B cell (primary cell): ENCODE results near the gene SLC43A3. TPM values are rescaled to one million over a fixed set of nuclear protein-coding genes. Genes with fewer than 3 reads are reported as not detected.

Experiments
- ATAC-seq: fragments of 200-7000 bp; cut with Tn5 transposase; one replicate; pipeline ENCODE4 v1.10.0; 2021; ENCODE audit warnings: low read depth, mild to moderate bottlenecking, moderate number of reproducible peaks, moderate library complexity
- CTCF ChIA-PET: fragments of 350-600 bp; sonication (Branson Sonifier 250); formaldehyde crosslinking; loops from one replicate; lab custom pipeline; 2021; ENCODE audit warnings: antibody characterized with exemption, inconsistent platforms; lab: Charles Lee
- POLR2A ChIA-PET: fragments of 350-600 bp; sonication (Branson Sonifier 250); formaldehyde crosslinking; loops from one replicate; lab custom pipeline; 2021; ENCODE audit warnings: antibody characterized with exemption; lab: Charles Lee
- DNase-seq: peaks from one replicate; pipeline ENCODE4 v3.0.0; 2013
- H2AFZ ChIP-seq: 2 replicates; pipeline ENCODE4 v1.6.1; 2012; ENCODE audit warnings: mild to moderate bottlenecking, low read depth, low read length; ENCODE audit not compliant: insufficient read depth, poor library complexity, severe bottlenecking
- H3K27ac ChIP-seq, 2 donors: 1 replicate in 1 of 2; 2 replicates in 1 of 2; pipeline ENCODE4 v1.5.1; 2012 to 2013; ENCODE audit warnings: low read length in 2 of 2, mild to moderate bottlenecking in 2 of 2, moderate library complexity in 1 of 2
- H3K27me3 ChIP-seq, 4 experiments: fragments of 200-600 bp in 1 of 4; sonication (generic) in 1 of 4; replicated peaks in 1 of 4; 1 replicate in 2 of 4; 2 replicates in 2 of 4; pipeline versions ENCODE4 v1.6.1 to v1.7.0; 2013 to 2016; ENCODE audit warnings: low read length in 3 of 4, mild to moderate bottlenecking in 2 of 4, mixed read lengths in 1 of 4, moderate library complexity in 1 of 4; ENCODE audit not compliant: insufficient read depth in 4 of 4, control insufficient read depth in 3 of 4; ENCODE audit errors: control extremely low read depth in 1 of 4
- H3K36me3 ChIP-seq, 2 experiments: replicated peaks in 1 of 2; 1 replicate in 1 of 2; 2 replicates in 1 of 2; pipeline versions ENCODE4 v1.6.1 to v1.7.1; 2013; ENCODE audit warnings: low read length in 1 of 2; ENCODE audit not compliant: insufficient read depth in 2 of 2, control insufficient read depth in 1 of 2; ENCODE audit errors: control extremely low read depth in 1 of 2, extremely low read depth in 1 of 2
- H3K4me1 ChIP-seq, 2 donors: fragments of 200-600 bp in 1 of 2; sonication (generic) in 1 of 2; 1 replicate in 1 of 2; 2 replicates in 1 of 2; pipeline versions ENCODE4 v1.5.1 to v1.6.1; 2013 to 2017; ENCODE audit warnings: low read length in 2 of 2; ENCODE audit not compliant: control insufficient read depth in 2 of 2, insufficient read depth in 2 of 2
- H3K4me2 ChIP-seq: replicated peaks from 2 replicates; pipeline ENCODE3; 2012; ENCODE audit warnings: mild to moderate bottlenecking, low read depth, low read length; ENCODE audit not compliant: poor library complexity, severe bottlenecking
- H3K4me3 ChIP-seq, 5 experiments: fragments of 200-600 bp in 1 of 5; sonication (generic) in 1 of 5; 1 replicate in 3 of 5; 2 replicates in 2 of 5; pipeline versions ENCODE4 v1.5.1 to v1.7.0; 2011 to 2016; ENCODE audit warnings: low read length in 4 of 5, mild to moderate bottlenecking in 4 of 5, low read depth in 2 of 5, control low read depth in 1 of 5, moderate library complexity in 1 of 5; ENCODE audit not compliant: insufficient read depth in 1 of 5; ENCODE audit errors: control extremely low read depth in 1 of 5, extremely low read depth in 1 of 5
- H3K79me2 ChIP-seq: fragments of 200-600 bp; sonication (generic); one replicate; pipeline ENCODE4 v1.6.0; 2016; ENCODE audit warnings: low read length; ENCODE audit not compliant: control insufficient read depth, insufficient read depth
- H3K9ac ChIP-seq: fragments of 200-600 bp; sonication (generic); 2 replicates; pipeline ENCODE4 v1.6.1; 2017; ENCODE audit warnings: mild to moderate bottlenecking, low read length, moderate library complexity
- H3K9me3 ChIP-seq, 3 donors: one replicate each; pipeline versions ENCODE4 v1.6.1 to v1.7.1; 2013; ENCODE audit warnings: low read length in 2 of 3; ENCODE audit not compliant: control insufficient read depth in 2 of 3, insufficient read depth in 1 of 3; ENCODE audit errors: control extremely low read depth in 1 of 3
- H4K20me1 ChIP-seq: 2 replicates; pipeline ENCODE4 v1.6.0; 2012; ENCODE audit warnings: mild to moderate bottlenecking, low read length; ENCODE audit not compliant: insufficient read depth, control insufficient read depth, poor library complexity, severe bottlenecking
- H3K27ac Mint-ChIP-seq: one replicate; pipeline ENCODE4 v1.8.0; 2021; ENCODE audit warnings: mixed read lengths
- H3K27me3 Mint-ChIP-seq: one replicate; pipeline ENCODE4 v1.8.0; 2021; ENCODE audit warnings: mixed read lengths
- H3K4me1 Mint-ChIP-seq: one replicate; pipeline ENCODE4 v1.8.0; 2021; ENCODE audit warnings: mixed read lengths
- H3K4me3 Mint-ChIP-seq: one replicate; pipeline ENCODE4 v1.8.0; 2021; ENCODE audit warnings: mixed read lengths
- H3K9me3 Mint-ChIP-seq: one replicate; pipeline ENCODE4 v1.8.0; 2022; ENCODE audit warnings: mixed read lengths; ENCODE audit not compliant: insufficient read depth
- EZH2 ChIP-seq: IDR thresholded peaks from 2 replicates; pipeline ENCODE4 v1.6.1; 2012; ENCODE audit warnings: borderline replicate concordance, low read depth, mild to moderate bottlenecking, moderate library complexity, low read length; ENCODE audit not compliant: insufficient read depth, poor library complexity, severe bottlenecking
- WGBS: methylation state at CpG from one replicate; pipeline ENCODE4 v1.1.5; 2013; ENCODE audit warnings: missing lambda C conversion rate; ENCODE audit not compliant: insufficient coverage; 5-methylcytosine and 5-hydroxymethylcytosine counted together
- intact Hi-C: fragments of 100-400 bp; cut with micrococcal nuclease; formaldehyde crosslinking; loops from one replicate; pipeline ENCODE4 v1.10.0; 2022
- polyA plus RNA-seq: library from polyadenylated mRNA; depleted of rRNA; stranded (reverse); fragments of >200 nt; gene quantifications from 2 replicates; pipeline ENCODE4 v1.2.3, GENCODE V29; 2012
- total RNA-seq, 2 donors: library from RNA; stranded (reverse); fragments of 120-200 nt in 1 of 2; gene quantifications; 1 replicate in 1 of 2; 2 replicates in 1 of 2; pipeline versions ENCODE4 v1.2.3 to v1.2.4, GENCODE V29; 2013 to 2022
- TF ChIP-seq, protein P1 (sequence below): fragments of 200-600 bp; IDR thresholded peaks from one replicate; pipeline ENCODE4 v1.8.0; 2022; ENCODE audit warnings: antibody characterized with exemption, mild to moderate bottlenecking

The SLC43A3 gene
- total and polyA plus RNA-seq, 2 donors (not counting 1 experiment from before 2014, with no cell fraction given), result 7.6 to 20.9 TPM

DNA sequence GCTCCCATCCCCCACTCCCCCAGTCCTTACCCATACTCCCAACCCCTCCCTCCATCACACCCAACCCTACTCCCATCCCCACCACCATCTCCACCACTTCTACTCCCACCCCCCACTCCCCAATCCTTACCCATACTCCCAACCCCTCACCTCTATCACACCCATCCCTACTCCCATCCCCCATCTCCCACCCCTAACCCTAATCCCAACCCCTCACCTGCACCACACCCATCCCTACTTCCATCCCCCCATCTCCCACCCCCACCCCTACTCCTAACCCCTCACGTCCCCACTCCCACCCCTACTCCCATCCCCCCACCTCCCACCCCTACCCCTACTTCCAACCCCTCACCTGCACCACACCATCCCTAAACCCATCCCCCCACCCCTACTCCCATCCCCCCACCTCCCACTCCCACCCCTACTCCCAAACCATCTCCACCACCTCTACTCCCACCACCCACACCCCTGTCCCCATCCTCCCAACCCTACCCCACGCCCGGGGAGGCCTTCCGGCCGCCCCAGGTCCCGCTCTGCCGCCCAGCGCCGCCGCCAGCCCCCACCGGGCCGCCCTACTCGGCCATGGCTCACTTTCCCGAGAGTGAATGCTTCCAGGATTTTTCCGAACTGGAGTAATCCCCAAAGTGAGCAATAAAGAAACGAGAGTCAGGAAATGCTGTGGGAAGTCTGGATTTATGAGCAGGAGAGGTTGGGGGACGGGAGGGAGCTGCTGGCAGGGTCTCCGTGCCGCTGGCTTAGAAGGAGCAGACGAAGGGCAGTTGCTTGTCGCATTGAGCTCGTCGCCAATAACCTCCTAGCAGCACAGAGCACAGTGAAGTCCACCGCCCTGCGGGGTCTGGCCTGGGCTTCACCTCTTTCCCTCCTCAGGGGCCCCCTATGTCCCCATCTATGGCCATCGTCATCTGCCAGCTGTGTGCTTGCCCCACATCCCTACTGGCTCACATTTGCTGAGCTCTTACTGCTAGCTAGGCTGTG, 50.5 kb downstream of the SLC43A3 start:
- Histone ChIP-seq H3K79me2 (no peaks in the 10 kb centered on the region), H2AFZ (no peak overlapping the region), H3K27me3 (peaks cover 0 to 5% (median 0%) of the 10 kb centered on the region in 4 experiments), H3K9me3 (no peaks in the 10 kb centered on the region), H4K20me1 (no peaks in the 10 kb centered on the region), H3K36me3 (no peaks in the 10 kb centered on the region), H3K9ac (no peak overlapping the region), H3K27ac (no peak overlapping the region), H3K4me2 (no peak overlapping the region), H3K4me1 (no peaks in the 10 kb centered on the region), H3K4me3 (no peak overlapping the region)
- ATAC-seq (no peak), DNase-seq (no peak)
- Mint-ChIP-seq H3K4me3 (no peak overlapping the region), H3K9me3 (no peaks in the 10 kb centered on the region), H3K27ac (no peak overlapping the region), H3K27me3 (peaks cover 20% of the 10 kb centered on the region), H3K4me1 (no peaks in the 10 kb centered on the region)
- WGBS, result 75% methylated on average over 24 of the region's 26 CpGs
- intact Hi-C loops, result no loop called here
- CTCF ChIA-PET, result interaction anchor here (0.5 kb wide), 1 partner anchor 1525 kb away, joined by 4 read pairs; no protein-coding TSS in a partner anchor
- no peak for TF ChIP-seq EZH2
- TF ChIP-seq, protein P1, sequence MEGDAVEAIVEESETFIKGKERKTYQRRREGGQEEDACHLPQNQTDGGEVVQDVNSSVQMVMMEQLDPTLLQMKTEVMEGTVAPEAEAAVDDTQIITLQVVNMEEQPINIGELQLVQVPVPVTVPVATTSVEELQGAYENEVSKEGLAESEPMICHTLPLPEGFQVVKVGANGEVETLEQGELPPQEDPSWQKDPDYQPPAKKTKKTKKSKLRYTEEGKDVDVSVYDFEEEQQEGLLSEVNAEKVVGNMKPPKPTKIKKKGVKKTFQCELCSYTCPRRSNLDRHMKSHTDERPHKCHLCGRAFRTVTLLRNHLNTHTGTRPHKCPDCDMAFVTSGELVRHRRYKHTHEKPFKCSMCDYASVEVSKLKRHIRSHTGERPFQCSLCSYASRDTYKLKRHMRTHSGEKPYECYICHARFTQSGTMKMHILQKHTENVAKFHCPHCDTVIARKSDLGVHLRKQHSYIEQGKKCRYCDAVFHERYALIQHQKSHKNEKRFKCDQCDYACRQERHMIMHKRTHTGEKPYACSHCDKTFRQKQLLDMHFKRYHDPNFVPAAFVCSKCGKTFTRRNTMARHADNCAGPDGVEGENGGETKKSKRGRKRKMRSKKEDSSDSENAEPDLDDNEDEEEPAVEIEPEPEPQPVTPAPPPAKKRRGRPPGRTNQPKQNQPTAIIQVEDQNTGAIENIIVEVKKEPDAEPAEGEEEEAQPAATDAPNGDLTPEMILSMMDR, result no peak
- POLR2A ChIA-PET, result no interaction called here

DNA sequence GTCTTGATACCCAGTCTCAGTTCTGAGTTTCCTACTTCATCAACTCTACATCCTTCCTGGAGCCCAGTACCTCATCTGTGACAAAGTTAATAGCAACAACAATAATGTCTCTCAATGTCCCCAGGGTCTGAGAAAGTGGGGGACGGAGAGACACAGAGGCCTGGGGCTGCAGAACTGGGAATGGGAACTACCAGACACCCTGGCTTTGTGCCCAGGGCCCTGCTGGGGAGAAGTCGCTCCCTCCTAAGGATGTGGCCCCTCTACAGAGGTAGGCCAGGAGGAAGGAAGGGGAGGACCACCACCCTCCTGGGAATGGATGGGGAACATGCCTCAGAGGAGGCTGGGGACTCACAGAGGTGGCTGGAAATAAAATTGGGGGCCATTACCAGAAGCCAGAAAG, 51.4 kb downstream of the SLC43A3 start:
- no peak overlapping the region for H3K4me3 ChIP-seq
- H2AFZ ChIP-seq, result no peak overlapping the region
- H3K4me1 Mint-ChIP-seq, result no peaks in the 10 kb centered on the region
- no peak for ATAC-seq
- ChIA-PET CTCF (no interaction called here), POLR2A (no interaction called here)
- peaks cover 0 to 5% (median 0%) of the 10 kb centered on the region in 4 experiments for H3K27me3 ChIP-seq
- intact Hi-C loops, result no loop called here
- whole genome bisulfite sequencing, result 4% methylated on average over 2 of the region's 2 CpGs
- H3K4me2 ChIP-seq, result no peak overlapping the region
- no peak overlapping the region for H3K27ac Mint-ChIP-seq
- H3K4me1 ChIP-seq, result no peaks in the 10 kb centered on the region
- H3K27me3 Mint-ChIP-seq, result peaks cover 20% of the 10 kb centered on the region
- H3K36me3 ChIP-seq, result no peaks in the 10 kb centered on the region
- no peaks in the 10 kb centered on the region for H3K9me3 Mint-ChIP-seq
- no peak overlapping the region for H3K4me3 Mint-ChIP-seq
- DNase-seq, result no peak
- H3K27ac ChIP-seq, result no peak overlapping the region
- TF ChIP-seq, protein P1, result no peak
- TF ChIP-seq EZH2, result no peak
- no peaks in the 10 kb centered on the region for H3K79me2 ChIP-seq
- H3K9me3 ChIP-seq, result no peaks in the 10 kb centered on the region
- H3K9ac ChIP-seq, result no peak overlapping the region
- no peaks in the 10 kb centered on the region for H4K20me1 ChIP-seq
